IgD-negative memory B cell (primary cell): ENCODE results near the gene MAPK1. TPM values are rescaled to one million over a fixed set of nuclear protein-coding genes. Genes with fewer than 3 reads are reported as not detected.
"Not testable (repeated sequence)": the region's sequence is repeated elsewhere in the genome, so short reads cannot be mapped to it uniquely, and the experiment has no call there.

Experiments
- H3K27ac Mint-ChIP-seq, 3 donors: one replicate each; pipeline ENCODE4 v1.8.0; 2020 to 2022; ENCODE audit warnings: mild to moderate bottlenecking in 3 of 3, mixed read lengths in 3 of 3, moderate library complexity in 1 of 3
- H3K27me3 Mint-ChIP-seq: one replicate; pipeline ENCODE4 v1.8.0; 2021; ENCODE audit warnings: mixed read lengths
- H3K36me3 Mint-ChIP-seq: one replicate; pipeline ENCODE4 v1.8.0; 2020; ENCODE audit warnings: mild to moderate bottlenecking, mixed read lengths
- H3K4me1 Mint-ChIP-seq, 3 donors: one replicate each; pipeline ENCODE4 v1.8.0; 2020 to 2022; ENCODE audit warnings: mixed read lengths in 3 of 3, mild to moderate bottlenecking in 1 of 3
- H3K4me3 Mint-ChIP-seq, 4 donors: one replicate each; pipeline ENCODE4 v1.8.0; 2020 to 2022; ENCODE audit warnings: mild to moderate bottlenecking in 4 of 4, mixed read lengths in 4 of 4, moderate library complexity in 3 of 4
- H3K9me3 Mint-ChIP-seq, 3 donors: one replicate each; pipeline ENCODE4 v1.8.0; 2020 to 2021; ENCODE audit warnings: mixed read lengths in 3 of 3, mild to moderate bottlenecking in 1 of 3
- polyA plus RNA-seq: library from polyadenylated mRNA; unstranded; fragments of 300-500 nt; fragmentation: Illumina TruSeq; gene quantifications from one replicate; pipeline ENCODE4 v1.2.3, GENCODE V29; 2021

MAPK1 gene
- polyA plus RNA-seq, 1 donor from 2014 or later = 41.2 TPM

GRCh38 chr22:21735200-21736083, 132.0 kb downstream of the MAPK1 start, which contains the start of gene YPEL1:
YPEL1 (minus strand) TSS chr22:21735794; CDS start chr22:21710744, 25,050 bp downstream.
- peaks cover under 1% of the 10 kb centered on the region for H3K36me3 Mint-ChIP-seq
- no peaks in the 10 kb centered on the region for H3K9me3 Mint-ChIP-seq
- H3K27ac Mint-ChIP-seq = peak within 1 kb of the TSS; percentile 92 to 97 (median 94)
- H3K4me3 Mint-ChIP-seq = peak within 1 kb of the TSS; percentile 91 to 97 (median 96)
- H3K27me3 Mint-ChIP-seq = no peaks in the 10 kb centered on the region
- peaks cover 12 to 24% (median 13%) of the 10 kb centered on the region in 3 donors for H3K4me1 Mint-ChIP-seq

DNA sequence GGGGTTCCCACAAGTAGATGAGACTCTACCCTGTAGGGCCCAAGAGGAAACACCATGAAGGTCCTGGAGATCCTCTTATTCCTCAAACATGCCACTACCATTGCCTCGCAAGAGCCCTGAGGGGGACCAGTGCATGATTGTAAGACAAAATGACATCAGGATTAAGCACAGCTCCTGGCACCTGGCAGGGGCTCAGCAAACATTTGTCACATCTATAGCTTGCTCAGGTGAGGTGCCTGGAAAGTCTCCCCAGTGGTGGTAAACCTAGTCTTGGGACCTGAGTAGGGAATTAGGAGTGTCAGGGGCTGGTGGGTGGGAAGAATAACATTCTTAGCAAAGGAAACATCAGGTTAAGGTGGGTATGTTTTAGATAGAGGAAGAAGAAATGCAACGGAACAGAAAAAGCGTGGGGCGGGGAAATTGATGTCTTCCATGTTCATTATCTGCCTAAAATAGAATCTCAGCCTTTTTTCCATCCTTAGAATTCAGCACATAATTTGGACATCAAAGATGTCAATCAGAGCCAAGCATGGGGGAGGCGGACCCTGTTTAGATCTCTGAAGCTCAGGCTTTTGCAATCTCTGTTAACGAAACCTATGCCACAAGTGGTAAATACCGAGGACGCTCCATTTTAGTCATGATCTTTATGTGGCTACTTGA, 132.8 kb downstream of the MAPK1 start:
- Mint-ChIP-seq H3K36me3 (no peaks in the 10 kb centered on the region), H3K4me3 (peak overlapping the region; percentile 91 to 97 (median 96)), H3K27me3 (no peaks in the 10 kb centered on the region), H3K9me3 (no peaks in the 10 kb centered on the region), H3K4me1 (peaks cover 10 to 24% (median 13%) of the 10 kb centered on the region in 3 donors), H3K27ac (peak overlapping the region; percentile 92 to 97 (median 94))

GRCh38 chr22:21731503-21731902, 135.9 kb downstream of the MAPK1 start:
- H3K9me3 Mint-ChIP-seq = no peaks in the 10 kb centered on the region
- H3K4me1 Mint-ChIP-seq = peaks cover 3 to 24% (median 20%) of the 10 kb centered on the region in 3 donors
- no peaks in the 10 kb centered on the region for H3K27me3 Mint-ChIP-seq
- H3K27ac Mint-ChIP-seq = no peak overlapping the region
- H3K36me3 Mint-ChIP-seq = no peaks in the 10 kb centered on the region
- peak overlapping the region in 1 of 4 donors; percentile 40 for H3K4me3 Mint-ChIP-seq

DNA sequence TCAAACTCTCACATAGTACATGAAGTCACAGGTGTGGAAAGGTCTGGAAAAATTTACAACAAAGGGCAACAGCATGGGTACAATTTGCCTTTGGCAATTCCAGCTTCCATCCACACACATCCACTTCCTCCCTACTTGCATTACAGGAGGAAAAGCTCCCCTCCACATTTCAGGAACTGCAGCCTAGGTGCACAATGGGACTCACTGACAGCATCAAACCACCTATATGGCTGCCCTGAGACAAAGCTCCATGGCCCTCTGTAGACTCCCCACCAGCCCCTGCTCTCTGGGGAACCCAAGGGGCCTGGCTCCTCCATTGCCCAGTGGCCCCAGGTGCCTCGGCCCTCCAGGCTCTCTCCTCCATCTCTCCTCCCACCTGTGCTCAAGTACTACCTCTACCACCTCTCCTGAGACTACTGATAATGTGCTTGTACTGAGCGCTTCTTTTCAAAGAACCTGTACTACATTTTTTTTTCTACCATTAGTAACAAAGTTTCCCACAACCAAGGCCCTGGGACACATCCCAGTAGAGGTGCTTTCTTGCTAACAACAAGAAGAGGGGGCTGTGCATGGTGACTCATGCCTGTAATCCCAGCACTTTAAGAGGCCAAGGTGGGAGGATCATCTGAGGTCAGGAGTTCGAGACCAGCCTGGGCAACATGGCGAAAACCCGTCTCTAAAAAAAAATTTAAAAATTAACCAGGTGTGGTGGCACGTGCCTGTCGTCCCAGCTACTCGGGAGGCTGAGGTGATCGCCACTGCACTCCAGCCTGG, 136.7 kb downstream of the MAPK1 start:
- peak overlapping the region in 2 of 4 donors; percentile 37 to 40 for H3K4me3 Mint-ChIP-seq
- no peaks in the 10 kb centered on the region for H3K36me3 Mint-ChIP-seq
- H3K9me3 Mint-ChIP-seq = no peaks in the 10 kb centered on the region
- H3K4me1 Mint-ChIP-seq = peaks cover 3 to 24% (median 20%) of the 10 kb centered on the region in 3 donors
- H3K27ac Mint-ChIP-seq = peak overlapping the region in 1 of 3 donors; percentile 82
- no peaks in the 10 kb centered on the region for H3K27me3 Mint-ChIP-seq

DNA sequence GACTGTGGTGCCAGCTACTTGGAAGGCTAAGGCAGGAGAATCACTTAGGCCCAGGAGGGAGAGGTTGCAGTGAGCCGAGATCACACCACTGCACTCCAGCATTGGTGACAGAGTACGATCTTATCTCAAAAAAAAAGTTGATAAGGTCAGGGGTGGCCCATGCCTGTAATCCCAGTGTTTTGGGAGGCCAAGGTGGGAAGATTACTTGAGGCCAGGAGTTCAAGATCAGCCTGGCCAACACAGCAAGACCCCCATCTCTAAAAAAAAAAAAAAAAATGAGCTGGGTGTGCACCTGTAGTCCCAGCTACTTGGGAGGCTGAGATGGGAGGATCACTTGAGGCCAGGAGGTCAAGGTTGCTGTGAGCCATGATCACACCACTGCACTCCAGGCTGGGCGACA, 138.3 kb downstream of the MAPK1 start:
- peaks cover 3 to 17% (median 8%) of the 10 kb centered on the region in 3 donors for H3K4me1 Mint-ChIP-seq
- H3K27ac Mint-ChIP-seq, H3K27me3 Mint-ChIP-seq, H3K36me3 Mint-ChIP-seq, H3K4me3 Mint-ChIP-seq, H3K9me3 Mint-ChIP-seq: not testable (repeated sequence)

DNA sequence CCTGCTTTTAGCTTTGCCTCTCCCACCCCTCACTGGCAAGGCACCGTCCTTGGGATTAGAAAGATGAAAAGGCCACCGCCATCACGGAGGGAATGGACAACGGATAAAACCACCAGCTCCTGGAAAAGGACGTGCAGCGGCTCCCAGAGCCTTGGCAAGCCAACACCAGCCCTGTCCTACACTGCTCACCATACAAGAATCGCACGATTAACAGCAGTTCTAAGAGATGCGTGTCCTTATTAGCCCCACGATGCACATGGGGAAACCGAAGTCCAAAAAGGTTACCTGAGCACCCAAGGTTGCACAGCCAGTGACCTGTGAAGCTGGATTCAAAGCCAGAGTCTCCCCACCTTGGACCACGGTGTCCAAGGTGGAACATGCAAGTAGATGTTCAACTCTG, 139.2 kb downstream of the MAPK1 start:
- Mint-ChIP-seq H3K36me3 (peaks cover 2% of the 10 kb centered on the region), H3K9me3 (no peaks in the 10 kb centered on the region), H3K4me1 (peaks cover 2 to 12% (median 6%) of the 10 kb centered on the region in 3 donors), H3K4me3 (no peak overlapping the region), H3K27me3 (no peaks in the 10 kb centered on the region), H3K27ac (no peak overlapping the region)

GRCh38 chr22:21727768-21728167, 139.7 kb downstream of the MAPK1 start:
- no peak overlapping the region for H3K27ac Mint-ChIP-seq
- H3K27me3 Mint-ChIP-seq = no peaks in the 10 kb centered on the region
- H3K4me3 Mint-ChIP-seq = no peak overlapping the region
- H3K4me1 Mint-ChIP-seq = peaks cover 2 to 12% (median 6%) of the 10 kb centered on the region in 3 donors
- no peaks in the 10 kb centered on the region for H3K9me3 Mint-ChIP-seq
- peaks cover 2% of the 10 kb centered on the region for H3K36me3 Mint-ChIP-seq

DNA sequence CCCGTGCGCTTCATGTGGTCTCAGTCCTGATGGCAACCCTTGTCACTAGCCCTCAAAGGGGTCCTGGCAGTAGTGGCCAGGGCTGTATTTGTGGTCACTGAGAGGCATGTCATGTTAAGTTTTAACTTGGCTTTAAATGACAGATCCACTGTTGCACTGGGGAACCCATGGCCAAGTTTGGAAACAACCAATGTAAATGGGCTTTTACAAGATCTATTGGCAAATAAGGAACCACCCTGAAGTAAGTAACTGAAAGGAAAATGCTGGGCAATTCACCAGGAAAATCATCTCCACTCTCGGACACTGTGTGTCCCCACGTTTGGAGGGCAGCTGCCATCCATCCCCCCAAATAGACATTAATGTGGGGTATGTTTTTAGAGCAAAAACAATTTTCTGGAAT, 140.3 kb downstream of the MAPK1 start:
- H3K4me1 Mint-ChIP-seq = peaks cover 2 to 12% (median 6%) of the 10 kb centered on the region in 3 donors
- H3K4me3 Mint-ChIP-seq = no peak overlapping the region
- H3K36me3 Mint-ChIP-seq = peaks cover 2% of the 10 kb centered on the region
- no peaks in the 10 kb centered on the region for H3K9me3 Mint-ChIP-seq
- H3K27me3 Mint-ChIP-seq = no peaks in the 10 kb centered on the region
- H3K27ac Mint-ChIP-seq = peak overlapping the region in 1 of 3 donors; percentile 67

DNA sequence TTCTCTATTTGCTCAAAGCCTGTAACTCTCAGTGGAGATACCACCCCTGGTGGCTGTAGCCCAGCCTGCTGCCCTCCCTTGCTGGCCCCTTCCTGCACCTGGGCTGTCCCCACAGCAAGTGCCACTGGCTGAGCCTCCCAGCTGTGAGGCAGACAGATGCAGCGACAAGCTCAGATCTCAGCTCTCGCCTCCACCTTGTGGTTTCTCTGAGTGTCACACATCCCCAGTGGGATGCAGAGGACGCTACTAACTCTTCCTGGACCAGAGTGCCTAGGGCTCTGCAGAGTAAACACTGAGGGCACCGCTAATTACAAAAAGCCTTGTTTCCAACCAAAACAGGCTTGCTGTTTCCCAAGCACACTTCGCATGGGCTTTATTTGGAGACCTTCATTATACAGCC, 140.8 kb downstream of the MAPK1 start:
- H3K4me3 Mint-ChIP-seq = no peak overlapping the region
- H3K27me3 Mint-ChIP-seq = no peaks in the 10 kb centered on the region
- H3K36me3 Mint-ChIP-seq = peaks cover 4% of the 10 kb centered on the region
- no peaks in the 10 kb centered on the region for H3K9me3 Mint-ChIP-seq
- peaks cover 2 to 12% (median 9%) of the 10 kb centered on the region in 3 donors for H3K4me1 Mint-ChIP-seq
- H3K27ac Mint-ChIP-seq = peak overlapping the region in 1 of 3 donors; percentile 62

- no peaks in the 10 kb centered on the region for H3K27me3 Mint-ChIP-seq
- peak overlapping the region in 1 of 3 donors; percentile 62 for H3K27ac Mint-ChIP-seq
- H3K4me3 Mint-ChIP-seq = no peak overlapping the region
- peaks cover 2 to 10% (median 7%) of the 10 kb centered on the region in 3 donors for H3K4me1 Mint-ChIP-seq
- no peaks in the 10 kb centered on the region for H3K9me3 Mint-ChIP-seq
- peaks cover 4% of the 10 kb centered on the region for H3K36me3 Mint-ChIP-seq
Observed at GRCh38 chr22:21725956-21726649, 141.3 kb downstream of the MAPK1 start.

DNA sequence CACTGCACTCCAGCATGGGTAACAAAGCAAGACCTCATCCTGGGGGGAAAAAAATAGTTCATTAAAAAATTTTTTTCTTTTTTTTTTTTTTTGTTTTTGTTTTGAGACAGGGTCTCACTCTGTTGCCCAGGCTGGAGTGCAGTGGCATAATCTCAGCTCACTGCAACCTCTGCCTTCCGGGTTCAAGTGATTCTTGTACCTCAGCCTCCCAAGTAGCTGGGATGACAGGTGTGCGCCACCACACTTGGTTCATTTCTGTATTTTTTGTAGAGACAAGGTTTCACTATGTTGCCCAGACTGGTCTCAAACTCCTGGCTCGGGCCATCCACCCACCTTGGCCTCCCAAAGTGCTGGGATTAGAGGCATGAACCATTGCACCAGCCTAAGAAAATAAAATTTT, 142.9 kb downstream of the MAPK1 start:
- not testable (repeated sequence) for H3K4me3 Mint-ChIP-seq, H3K27ac Mint-ChIP-seq
- H3K4me1 Mint-ChIP-seq = peaks cover 2 to 10% (median 8%) of the 10 kb centered on the region in 3 donors

DNA sequence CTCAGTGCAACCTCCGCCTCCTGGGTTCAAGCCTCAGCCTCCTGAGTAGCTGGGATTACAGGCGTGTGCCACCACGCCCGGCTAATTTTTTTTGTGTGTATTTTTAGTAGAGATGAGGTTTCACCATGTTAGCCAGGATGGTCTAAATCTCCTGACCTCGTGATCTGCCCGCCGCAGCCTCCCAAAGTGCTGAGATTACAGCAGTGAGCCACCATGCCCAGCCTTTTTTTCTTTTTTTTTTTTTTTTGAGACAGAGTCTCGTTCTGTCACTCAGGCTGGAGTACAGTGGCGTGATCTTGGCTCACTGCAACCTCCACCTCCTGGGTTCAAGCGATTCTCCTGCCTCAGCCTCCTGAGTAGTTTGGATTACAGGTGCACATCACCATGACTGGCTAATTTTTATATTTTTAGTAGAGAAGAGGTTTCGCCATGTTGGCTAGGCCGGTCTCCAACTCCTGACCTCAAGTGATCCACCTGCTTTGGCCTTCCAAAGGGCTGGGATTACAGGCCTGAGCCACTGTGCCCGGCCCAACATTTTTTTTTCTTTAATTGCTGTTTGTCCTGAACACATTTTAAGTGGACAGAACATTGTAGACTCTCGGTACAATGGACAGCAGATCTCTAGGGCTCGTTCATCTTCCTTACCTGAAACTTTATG, 146.1 kb downstream of the MAPK1 start:
- H3K9me3 Mint-ChIP-seq, H3K27ac Mint-ChIP-seq, H3K4me3 Mint-ChIP-seq, H3K27me3 Mint-ChIP-seq, H3K36me3 Mint-ChIP-seq: not testable (repeated sequence)
- H3K4me1 Mint-ChIP-seq = peaks cover 9 to 13% (median 11%) of the 10 kb centered on the region in 3 donors

More for the DNA sequence above, 142.9 kb downstream of the MAPK1 start:
- not testable (repeated sequence) for H3K9me3 Mint-ChIP-seq, H3K27me3 Mint-ChIP-seq, H3K36me3 Mint-ChIP-seq

DNA sequence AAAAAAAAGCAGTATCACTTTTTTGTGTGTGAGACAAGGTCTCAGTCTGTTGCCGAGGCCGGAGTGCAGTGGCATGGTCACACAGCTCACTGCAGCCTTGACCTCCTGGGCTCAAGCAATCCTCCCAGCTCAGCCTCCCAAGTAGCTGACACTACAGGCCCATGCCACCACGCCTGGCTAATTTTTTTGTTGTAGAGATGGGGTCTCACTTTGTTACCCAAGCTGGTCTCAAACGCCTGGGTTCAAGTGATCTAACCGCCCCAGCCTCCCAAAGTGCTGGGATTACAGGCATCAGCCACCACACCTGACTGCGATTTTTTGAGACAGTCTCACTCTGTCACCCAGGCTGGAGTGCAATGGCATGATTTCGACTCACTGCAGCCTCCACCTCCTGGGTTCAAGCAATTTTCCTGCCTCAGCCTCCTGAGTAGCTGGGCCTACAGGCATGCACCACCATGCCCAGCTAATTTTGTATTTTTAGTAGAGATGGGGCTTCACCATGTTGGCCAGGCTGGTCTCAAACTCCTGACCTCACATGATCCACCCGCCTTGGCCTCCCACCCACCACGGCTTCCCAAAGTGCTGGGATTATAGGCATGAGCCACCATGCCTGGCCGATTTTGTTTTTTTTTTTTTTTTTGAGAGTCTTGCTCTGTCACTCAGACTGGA, 147.1 kb downstream of the MAPK1 start:
- not testable (repeated sequence) for H3K4me3 Mint-ChIP-seq, H3K9me3 Mint-ChIP-seq, H3K36me3 Mint-ChIP-seq, H3K27ac Mint-ChIP-seq, H3K27me3 Mint-ChIP-seq
- H3K4me1 Mint-ChIP-seq = peaks cover 9 to 13% (median 11%) of the 10 kb centered on the region in 3 donors
